Cardiac fibroblast (primary cell): Measurements from ENCODE around the gene TDRD7.

ENCODE experiments used
- DNase-seq, 2 donors: peaks; one replicate each; pipeline versions ENCODE4 v3.0.0 to v3.0.0-alpha.2; 2010; ENCODE audit warnings: low read depth in 2 of 2
- H3K4me3 ChIP-seq, 2 donors: replicated peaks in 1 of 2; 1 replicate in 1 of 2; 2 replicates in 1 of 2; pipeline ENCODE4 v1.5.1; 2011; ENCODE audit warnings: low read depth in 2 of 2, low read length in 2 of 2, mild to moderate bottlenecking in 2 of 2, moderate library complexity in 1 of 2
- CTCF ChIP-seq: IDR thresholded peaks from one replicate; pipeline ENCODE4 v1.5.1; 2011; ENCODE audit warnings: low read depth, mild to moderate bottlenecking, low read length, inconsistent platforms

The TDRD7 gene

DNA sequence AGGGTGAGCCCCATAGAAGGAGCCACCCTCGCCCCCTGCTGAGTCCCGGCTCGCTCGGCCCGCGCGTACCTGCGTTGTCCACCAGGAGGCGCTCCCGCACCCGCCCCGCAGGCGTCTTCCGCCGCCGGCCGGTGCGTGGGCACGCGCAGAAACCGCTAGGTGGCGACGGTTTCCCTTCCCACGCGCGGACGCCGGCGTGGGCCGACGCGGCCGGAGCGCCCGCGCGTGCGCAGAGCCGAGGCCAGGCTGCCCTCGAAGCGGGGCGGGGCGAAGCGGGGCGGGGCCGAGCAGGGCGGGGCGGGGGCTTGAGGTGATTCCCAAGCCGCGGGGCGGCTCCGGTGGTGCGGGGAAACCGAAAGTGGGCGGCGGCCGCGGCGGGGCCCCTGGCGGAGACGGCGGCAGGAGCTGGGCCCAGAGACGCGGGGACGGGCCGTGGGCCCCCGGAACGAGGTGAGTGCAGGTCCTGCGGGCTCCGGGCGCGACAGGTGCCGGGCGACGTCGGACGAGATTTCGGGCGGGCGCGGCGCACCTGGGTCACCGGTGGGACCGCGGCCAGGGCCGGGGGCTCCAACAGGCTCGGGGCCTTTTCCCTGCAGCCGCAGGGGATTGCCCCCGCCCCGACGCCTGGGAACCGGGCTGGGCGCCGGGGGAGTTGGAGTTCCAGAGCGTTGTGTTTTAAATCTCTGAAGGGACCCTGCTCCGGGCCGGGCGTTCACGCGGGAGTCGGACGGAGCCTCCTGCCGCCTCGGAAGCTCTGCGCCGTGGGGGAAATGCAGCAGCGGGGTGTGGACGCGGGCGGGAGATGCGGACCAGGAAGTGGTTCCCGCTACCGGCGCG is at the start of gene TDRD7:
TSS of gene TDRD7 (plus strand) at position 308 of the 837 bp plus-strand sequence. CDS start 16,370 bp downstream, outside the sequence.
- H3K4me3 ChIP-seq: peak within 1 kb of the TSS; percentile 71 to 74
- TF ChIP-seq CTCF: peak; percentile 79
- DNase-seq: peak; percentile 74 to 86

DNA sequence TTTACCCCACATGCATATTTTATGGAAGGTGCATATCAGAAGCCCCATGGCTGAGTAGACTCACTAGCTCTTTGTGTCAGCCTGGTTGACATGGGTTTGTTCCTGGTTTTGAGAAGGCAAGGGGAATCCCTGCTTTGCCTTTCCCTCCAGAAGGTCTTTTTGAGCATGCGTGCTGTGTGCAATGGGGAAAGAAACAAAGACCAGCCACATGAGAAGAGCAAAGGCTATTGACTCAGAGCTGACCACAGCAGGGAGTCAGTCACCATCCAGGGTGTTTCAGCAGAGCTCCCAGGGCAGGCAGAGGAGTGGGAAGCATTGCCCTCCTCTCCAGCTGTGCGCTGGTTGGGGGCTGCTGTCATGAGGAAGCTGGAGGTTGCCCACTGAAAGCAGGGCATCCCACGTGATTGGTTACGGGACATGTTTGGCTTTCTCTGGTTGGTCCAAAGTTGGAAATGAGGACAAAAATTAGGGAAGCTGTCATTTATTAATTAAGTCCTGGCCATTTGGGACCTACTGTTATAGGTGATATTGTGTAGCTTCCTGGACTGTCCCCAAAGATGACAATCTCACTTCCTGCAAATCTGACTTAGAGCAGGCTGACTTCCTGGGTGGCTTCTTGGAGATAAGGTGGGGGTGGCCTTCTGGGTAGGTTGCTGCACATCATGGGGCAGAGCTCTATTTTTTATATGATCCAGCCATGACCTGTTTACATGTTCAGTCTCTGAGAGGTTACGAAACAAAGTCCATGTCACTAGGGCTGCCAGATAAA is 48.9 kb upstream of the TDRD7 start:
- H3K4me3 ChIP-seq: no peak overlapping the region
- DNase-seq: no peak
- no peak for TF ChIP-seq CTCF

DNA sequence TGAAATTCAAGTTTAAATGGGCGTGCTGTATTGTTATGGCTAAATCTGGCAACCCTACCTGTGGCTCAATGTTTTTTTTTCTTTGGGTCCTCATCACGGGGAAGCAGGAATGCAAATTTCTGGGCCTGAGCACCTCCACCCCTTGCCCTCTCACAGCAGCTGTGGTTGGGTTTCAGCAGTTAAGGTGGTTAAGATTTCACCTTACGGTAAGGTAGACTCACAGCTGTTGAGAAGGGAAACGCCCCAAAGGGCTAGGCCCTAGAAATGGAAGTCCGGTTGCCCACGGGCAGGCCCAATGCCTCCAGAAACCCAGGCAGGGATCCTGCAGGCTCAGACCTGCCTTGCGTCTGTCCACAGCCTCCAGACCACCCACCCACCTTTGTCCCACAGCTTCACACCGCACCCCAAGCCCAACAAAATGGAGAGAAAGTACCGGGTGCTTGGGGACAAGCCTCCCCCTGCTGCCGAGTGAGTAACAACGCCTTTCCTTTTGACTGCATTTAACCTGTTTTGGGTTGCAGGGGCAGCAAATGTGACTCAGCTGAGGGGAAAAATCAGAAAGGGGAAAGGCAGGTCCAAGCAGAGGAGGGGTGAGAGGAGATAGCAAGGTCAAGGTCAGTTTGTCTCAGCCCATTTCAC is 48.1 kb upstream of the TDRD7 start:
- no peak for TF ChIP-seq CTCF

GRCh38 chr9:97364769-97365490 is 47.0 kb upstream of the TDRD7 start:
- DNase-seq: no peak
- TF ChIP-seq CTCF: no peak
- no peak overlapping the region for H3K4me3 ChIP-seq

More for the DNA sequence above, 48.1 kb upstream of the TDRD7 start:
- DNase-seq: no peak
- no peak overlapping the region for H3K4me3 ChIP-seq

- H3K4me3 ChIP-seq: no peak overlapping the region
- no peak for DNase-seq
- no peak for TF ChIP-seq CTCF
Measured at GRCh38 chr9:97365634-97366033, 46.3 kb upstream of the TDRD7 start.

GRCh38 chr9:97366476-97366875 is 45.4 kb upstream of the TDRD7 start:
- no peak overlapping the region for H3K4me3 ChIP-seq
- no peak for DNase-seq
- no peak for TF ChIP-seq CTCF
